PC-3 (cell line): ENCODE measurements around the gene ARHGAP8.

Source experiments
- CTCF ChIP-seq: fragments of 300-600 bp; sonication (generic); conservative IDR thresholded peaks from 2 replicates; pipeline ENCODE4 v1.5.1; 2017; ENCODE audit warnings: antibody characterized with exemption, low read depth, mild to moderate bottlenecking, low read length
- EZH2 ChIP-seq: fragments of 300-600 bp; sonication (generic); IDR thresholded peaks from one replicate; pipeline ENCODE4 v1.6.1; 2017; ENCODE audit warnings: antibody characterized with exemption, mild to moderate bottlenecking, low read length; ENCODE audit not compliant: unreplicated experiment

DNA sequence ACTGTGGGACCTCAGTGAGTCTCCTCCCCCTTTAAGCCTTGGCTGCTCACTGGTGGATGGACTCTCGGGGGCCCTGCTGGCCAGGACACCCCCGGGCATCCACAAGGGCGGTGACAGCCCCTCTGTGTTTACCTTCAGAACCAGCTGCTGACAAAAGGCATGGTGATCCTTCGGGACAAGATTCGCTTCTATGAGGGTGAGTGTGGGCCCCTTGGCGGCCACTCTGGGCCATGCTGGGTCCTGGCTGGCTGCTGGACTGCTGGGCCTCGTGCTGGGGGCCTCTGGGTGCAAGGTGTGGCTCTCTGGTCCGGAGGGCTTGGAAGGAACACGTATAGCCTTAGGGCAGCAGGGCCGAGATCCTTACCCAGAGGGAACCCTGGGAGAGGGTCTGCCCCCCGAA is 25.9 kb upstream of the ARHGAP8 start:
- TF ChIP-seq CTCF (no peak), EZH2 (no peak)
